Measurements from ENCODE around the gene NANOG. TPM values are rescaled to one million over a fixed set of nuclear protein-coding genes. Genes with fewer than 3 reads are reported as not detected.
"Not testable (repeated sequence)": the region's sequence is repeated elsewhere in the genome, so short reads cannot be mapped to it uniquely, and the experiment has no call there.

NANOG gene
- total RNA-seq, 1 donor from 2014 or later: not detected

GRCh38 chr12:7801460-7801859 is 12.3 kb downstream of the NANOG start:
- no peak for DNase-seq (ENCODE audit: low read depth in 2 of 2)

- DNase-seq (ENCODE audit: low read depth in 2 of 2): peak in 1 of 2 donors; percentile 10
Observed at GRCh38 chr12:7806319-7806718, 17.1 kb downstream of the NANOG start.

GRCh38 chr12:7806863-7807487 is 17.8 kb downstream of the NANOG start:
- peak; percentile 70 to 81 for DNase-seq (ENCODE audit: low read depth in 2 of 2)

- DNase-seq (ENCODE audit: low read depth in 2 of 2): not testable (repeated sequence)
Observed at GRCh38 chr12:7825754-7826153, 36.6 kb downstream of the NANOG start.

GRCh38 chr12:7829737-7830136 is 40.5 kb downstream of the NANOG start:
- not testable (repeated sequence) for DNase-seq (ENCODE audit: low read depth in 2 of 2)

GRCh38 chr12:7832059-7832696 is 43.0 kb downstream of the NANOG start:
- DNase-seq (ENCODE audit: low read depth in 2 of 2): peak; percentile 36 to 76

- not testable (repeated sequence) for DNase-seq (ENCODE audit: low read depth in 2 of 2)
Observed at GRCh38 chr12:7833201-7833600, 44.0 kb downstream of the NANOG start.

- no peak for DNase-seq (ENCODE audit: low read depth in 2 of 2)
Observed at GRCh38 chr12:7833831-7834230, 44.6 kb downstream of the NANOG start.

- DNase-seq (ENCODE audit: low read depth in 2 of 2): no peak
Observed at GRCh38 chr12:7834701-7835100, 45.5 kb downstream of the NANOG start.

- DNase-seq (ENCODE audit: low read depth in 2 of 2): no peak
Observed at GRCh38 chr12:7835116-7835515, 45.9 kb downstream of the NANOG start.

GRCh38 chr12:7835766-7836165 is 46.6 kb downstream of the NANOG start:
- DNase-seq (ENCODE audit: low read depth in 2 of 2): no peak

GRCh38 chr12:7837366-7837765 is 48.2 kb downstream of the NANOG start:
- DNase-seq (ENCODE audit: low read depth in 2 of 2): no peak

GRCh38 chr12:7839226-7839625 is 50.0 kb downstream of the NANOG start:
- DNase-seq (ENCODE audit: low read depth in 2 of 2): not testable (repeated sequence)

- not testable (repeated sequence) for DNase-seq (ENCODE audit: low read depth in 2 of 2)
Observed at GRCh38 chr12:7839848-7840247, 50.6 kb downstream of the NANOG start.

GRCh38 chr12:7842444-7842843 is 53.2 kb downstream of the NANOG start:
- peak in 1 of 2 donors; percentile 77 for DNase-seq (ENCODE audit: low read depth in 2 of 2)

GRCh38 chr12:7843149-7843548 is 53.9 kb downstream of the NANOG start:
- peak; percentile 11 to 85 for DNase-seq (ENCODE audit: low read depth in 2 of 2)

- peak in 1 of 2 donors; percentile 10 for DNase-seq (ENCODE audit: low read depth in 2 of 2)
Observed at GRCh38 chr12:7843583-7843982, 54.4 kb downstream of the NANOG start.

GRCh38 chr12:7844116-7844515 is 54.9 kb downstream of the NANOG start:
- DNase-seq (ENCODE audit: low read depth in 2 of 2): peak in 1 of 2 donors; percentile 73

- peak in 1 of 2 donors; percentile 86 for DNase-seq (ENCODE audit: low read depth in 2 of 2)
Observed at GRCh38 chr12:7847226-7848097, 58.3 kb downstream of the NANOG start.

GRCh38 chr12:7848098-7848422 is 58.9 kb downstream of the NANOG start:
- peak in 1 of 2 donors; percentile 14 for DNase-seq (ENCODE audit: low read depth in 2 of 2)

Data from dermis microvascular lymphatic vessel endothelial cell (primary cell).